Measurements from ENCODE around the gene BCL7C.

- TF ChIP-seq SNAI2 (CRISPR knock-in tag; IDR thresholded peaks at IDR 0.05) (no peak), POU6F1 (CRISPR knock-in tag; IDR thresholded peaks at IDR 0.05; ENCODE audit: borderline replicate concordance, low read depth) (no peak), CREB5 (CRISPR knock-in tag; IDR thresholded peaks at IDR 0.05; ENCODE audit: low read depth) (no peak), CSRNP3 (CRISPR knock-in tag; IDR thresholded peaks at IDR 0.05) (no peak), TCF4 (CRISPR knock-in tag; IDR thresholded peaks at IDR 0.05; ENCODE audit: borderline replicate concordance) (no peak), ZFP3 (CRISPR knock-in tag; IDR thresholded peaks at IDR 0.05) (no peak), TSHZ2 (CRISPR knock-in tag; IDR thresholded peaks at IDR 0.05) (no peak), ZFP30 (CRISPR knock-in tag; IDR thresholded peaks at IDR 0.05) (no peak), PATZ1 (CRISPR knock-in tag; IDR thresholded peaks at IDR 0.05; ENCODE audit: borderline replicate concordance) (no peak)
Observed at GRCh38 chr16:30918614-30919013, 24.7 kb upstream of the BCL7C start.
